ENCODE data around the gene SRPK2. TPM values are rescaled to one million over a fixed set of nuclear protein-coding genes. Genes with fewer than 3 reads are reported as not detected.
"Not testable (repeated sequence)": the region's sequence is repeated elsewhere in the genome, so short reads cannot be mapped to it uniquely, and the experiment has no call there.

SRPK2 gene
- total RNA-seq, 1 donor from 2014 or later: 70.5 TPM

DNA sequence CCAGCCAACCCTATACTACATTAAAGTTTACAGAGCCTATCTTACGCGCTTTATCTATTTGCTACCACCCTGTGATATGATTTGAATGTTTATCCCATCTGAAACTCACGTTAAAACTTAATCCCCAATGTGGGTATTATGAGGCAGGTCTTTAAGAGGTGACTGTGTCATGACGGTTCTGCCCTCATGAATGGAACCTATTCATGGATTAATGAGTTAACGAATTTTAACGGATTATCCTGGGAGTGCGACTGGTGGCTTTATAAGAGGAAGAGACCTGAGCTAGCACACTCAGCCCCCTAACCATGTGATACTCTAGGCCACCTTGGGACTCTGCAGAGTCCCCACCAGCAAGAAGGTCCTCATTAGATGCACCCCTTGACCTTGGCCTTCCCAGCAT, 37.8 kb downstream of the SRPK2 start:
- Mint-ChIP-seq H3K27me3 (ENCODE audit: unreplicated experiment) (peaks cover 4% of the 10 kb centered on the region), H3K27ac (ENCODE audit: unreplicated experiment) (no peak overlapping the region), H3K4me3 (ENCODE audit: unreplicated experiment) (no peak overlapping the region), H3K36me3 (ENCODE audit: low read depth, unreplicated experiment) (no peaks in the 10 kb centered on the region), H3K4me1 (ENCODE audit: unreplicated experiment) (peaks cover 5% of the 10 kb centered on the region), H3K9me3 (ENCODE audit: unreplicated experiment) (no peaks in the 10 kb centered on the region)
- TF ChIP-seq, protein P1, sequence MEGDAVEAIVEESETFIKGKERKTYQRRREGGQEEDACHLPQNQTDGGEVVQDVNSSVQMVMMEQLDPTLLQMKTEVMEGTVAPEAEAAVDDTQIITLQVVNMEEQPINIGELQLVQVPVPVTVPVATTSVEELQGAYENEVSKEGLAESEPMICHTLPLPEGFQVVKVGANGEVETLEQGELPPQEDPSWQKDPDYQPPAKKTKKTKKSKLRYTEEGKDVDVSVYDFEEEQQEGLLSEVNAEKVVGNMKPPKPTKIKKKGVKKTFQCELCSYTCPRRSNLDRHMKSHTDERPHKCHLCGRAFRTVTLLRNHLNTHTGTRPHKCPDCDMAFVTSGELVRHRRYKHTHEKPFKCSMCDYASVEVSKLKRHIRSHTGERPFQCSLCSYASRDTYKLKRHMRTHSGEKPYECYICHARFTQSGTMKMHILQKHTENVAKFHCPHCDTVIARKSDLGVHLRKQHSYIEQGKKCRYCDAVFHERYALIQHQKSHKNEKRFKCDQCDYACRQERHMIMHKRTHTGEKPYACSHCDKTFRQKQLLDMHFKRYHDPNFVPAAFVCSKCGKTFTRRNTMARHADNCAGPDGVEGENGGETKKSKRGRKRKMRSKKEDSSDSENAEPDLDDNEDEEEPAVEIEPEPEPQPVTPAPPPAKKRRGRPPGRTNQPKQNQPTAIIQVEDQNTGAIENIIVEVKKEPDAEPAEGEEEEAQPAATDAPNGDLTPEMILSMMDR (IDR thresholded peaks at IDR 0.05; ENCODE audit: unreplicated experiment): no peak
- DNase-seq (ENCODE audit: low spot score): no peak

DNA sequence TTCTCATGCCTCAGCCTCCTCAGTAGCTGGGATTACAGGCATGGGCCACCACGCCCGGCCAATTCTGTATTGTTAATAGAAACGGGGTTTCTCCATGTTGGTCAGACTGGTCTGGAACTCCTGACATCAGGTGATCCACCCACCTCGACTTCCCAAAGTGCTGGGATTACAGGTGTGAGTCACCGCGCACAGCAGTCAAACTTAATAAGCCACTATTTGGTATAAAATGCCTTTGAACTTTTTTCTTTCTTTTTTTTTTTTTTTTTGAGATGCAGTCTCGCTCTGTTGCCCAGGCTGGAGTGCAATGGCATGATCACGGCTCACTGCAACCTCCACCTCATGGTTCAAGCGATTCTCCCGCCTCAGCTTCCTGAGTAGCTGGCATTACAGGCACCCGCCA, 40.5 kb downstream of the SRPK2 start:
- peaks cover 13% of the 10 kb centered on the region for H3K4me1 Mint-ChIP-seq (ENCODE audit: unreplicated experiment)
- H3K27me3 Mint-ChIP-seq (ENCODE audit: unreplicated experiment); H3K36me3 Mint-ChIP-seq (ENCODE audit: low read depth, unreplicated experiment); H3K27ac Mint-ChIP-seq (ENCODE audit: unreplicated experiment); DNase-seq (ENCODE audit: low spot score); H3K9me3 Mint-ChIP-seq (ENCODE audit: unreplicated experiment); H3K4me3 Mint-ChIP-seq (ENCODE audit: unreplicated experiment): not testable (repeated sequence)

DNA sequence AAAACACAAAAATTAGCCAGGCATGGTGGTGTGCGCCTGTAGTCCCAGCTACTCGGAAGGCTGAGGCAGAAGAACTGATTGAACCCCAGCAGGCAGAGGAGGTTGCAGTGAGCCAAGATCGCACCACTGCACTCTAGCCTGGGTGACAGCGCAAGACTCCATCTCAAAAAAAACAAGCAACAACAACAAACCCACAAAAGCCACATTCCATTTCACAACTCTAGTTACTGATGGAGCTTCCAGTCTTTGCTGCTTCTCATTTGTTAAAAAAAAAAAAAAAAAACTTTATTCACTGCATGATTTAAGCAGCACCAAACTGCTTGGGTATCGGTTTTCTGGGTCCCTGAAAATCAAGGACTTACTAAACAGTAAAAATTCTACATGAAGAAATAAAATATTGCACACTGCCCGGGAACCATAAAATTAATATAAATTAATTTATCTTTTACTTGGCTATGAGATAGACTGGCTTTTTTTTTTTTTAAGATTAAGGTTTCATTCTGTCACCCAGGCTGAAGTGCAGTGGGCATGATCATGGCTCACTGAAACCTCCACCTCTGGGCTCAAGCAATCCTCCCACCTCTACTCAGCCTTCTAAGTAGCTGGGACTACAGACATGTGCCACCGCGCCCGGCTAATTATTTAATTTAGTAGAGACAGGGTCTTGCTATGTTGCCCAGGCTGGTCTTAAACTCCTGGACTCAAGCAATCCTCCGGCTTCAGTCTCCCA, 42.0 kb downstream of the SRPK2 start:
- Mint-ChIP-seq H3K27ac (ENCODE audit: unreplicated experiment) (no peak overlapping the region), H3K27me3 (ENCODE audit: unreplicated experiment) (peaks cover 3% of the 10 kb centered on the region), H3K36me3 (ENCODE audit: low read depth, unreplicated experiment) (no peaks in the 10 kb centered on the region), H3K9me3 (ENCODE audit: unreplicated experiment) (no peaks in the 10 kb centered on the region), H3K4me1 (ENCODE audit: unreplicated experiment) (peaks cover 8% of the 10 kb centered on the region), H3K4me3 (ENCODE audit: unreplicated experiment) (no peak overlapping the region)
- DNase-seq (ENCODE audit: low spot score): no peak
- TF ChIP-seq, protein P1 (IDR thresholded peaks at IDR 0.05; ENCODE audit: unreplicated experiment): no peak

DNA sequence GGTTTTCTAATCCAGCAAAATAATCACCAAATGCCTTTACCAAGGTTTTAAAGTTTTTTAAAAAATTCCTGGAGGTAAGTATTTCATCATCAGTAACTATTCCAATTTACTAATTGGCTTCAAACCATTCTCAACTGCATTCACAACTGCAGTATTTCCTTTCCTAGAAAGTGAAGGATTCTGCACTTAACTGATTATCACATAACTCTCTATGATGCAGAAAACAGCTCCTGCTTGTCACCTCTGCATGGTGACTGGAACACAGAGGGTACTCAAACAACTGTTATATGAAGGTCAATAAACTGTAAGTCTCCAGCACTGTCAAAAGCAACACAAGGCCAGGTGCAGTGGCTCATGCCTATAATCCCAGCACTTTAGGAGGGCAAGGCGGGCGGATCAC, 42.6 kb downstream of the SRPK2 start:
- DNase-seq (ENCODE audit: low spot score): no peak
- Mint-ChIP-seq H3K9me3 (ENCODE audit: unreplicated experiment) (no peaks in the 10 kb centered on the region), H3K27ac (ENCODE audit: unreplicated experiment) (no peak overlapping the region), H3K4me1 (ENCODE audit: unreplicated experiment) (peaks cover 8% of the 10 kb centered on the region), H3K36me3 (ENCODE audit: low read depth, unreplicated experiment) (no peaks in the 10 kb centered on the region), H3K4me3 (ENCODE audit: unreplicated experiment) (no peak overlapping the region), H3K27me3 (ENCODE audit: unreplicated experiment) (peaks cover 3% of the 10 kb centered on the region)
- TF ChIP-seq, protein P1 (IDR thresholded peaks at IDR 0.05; ENCODE audit: unreplicated experiment): no peak

DNA sequence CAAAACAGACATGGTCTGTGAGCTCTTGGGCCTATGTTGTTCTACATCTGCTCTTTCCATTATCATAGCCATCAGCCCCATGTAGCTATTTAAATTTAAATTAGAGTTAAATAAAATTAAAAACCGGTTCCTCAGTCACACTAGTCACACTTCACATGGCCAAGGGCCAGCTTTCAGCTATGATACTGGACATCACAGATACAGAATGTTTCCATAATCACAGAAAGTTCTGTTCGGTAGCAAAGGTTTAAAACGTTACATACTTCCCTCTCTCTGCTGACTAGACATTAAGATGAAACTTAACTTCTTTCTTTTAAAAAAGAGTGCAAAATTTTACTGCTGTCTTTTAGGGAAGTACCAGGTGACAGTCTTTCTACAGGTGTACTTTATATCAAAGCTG, 43.0 kb downstream of the SRPK2 start:
- Mint-ChIP-seq H3K36me3 (ENCODE audit: low read depth, unreplicated experiment) (no peaks in the 10 kb centered on the region), H3K9me3 (ENCODE audit: unreplicated experiment) (no peaks in the 10 kb centered on the region), H3K4me3 (ENCODE audit: unreplicated experiment) (no peak overlapping the region), H3K27ac (ENCODE audit: unreplicated experiment) (no peak overlapping the region), H3K4me1 (ENCODE audit: unreplicated experiment) (peaks cover 8% of the 10 kb centered on the region), H3K27me3 (ENCODE audit: unreplicated experiment) (peaks cover 3% of the 10 kb centered on the region)
- TF ChIP-seq, protein P1 (IDR thresholded peaks at IDR 0.05; ENCODE audit: unreplicated experiment): no peak
- DNase-seq (ENCODE audit: low spot score): no peak

All from endothelial cell (in vitro differentiated cells).